GM12878 (cell line): Measurements from ENCODE around the gene DCAF17. TPM values are rescaled to one million over a fixed set of nuclear protein-coding genes. Genes with fewer than 3 reads are reported as not detected.

ENCODE experiments used
- MTA3 ChIP-seq: IDR thresholded peaks from 2 replicates; pipeline ENCODE4 v1.6.1; 2012; ENCODE audit warnings: low read length, inconsistent platforms, borderline replicate concordance
- MXI1 ChIP-seq: fragments of 150-350 bp; IDR thresholded peaks from 2 replicates; pipeline ENCODE4 v1.6.1; 2011; ENCODE audit warnings: low read depth, mild to moderate bottlenecking, inconsistent platforms, low read length, improper control_type of control experiment
- MYC ChIP-seq: IDR thresholded peaks from 2 replicates; pipeline ENCODE4 v1.6.1; 2011; ENCODE audit warnings: mild to moderate bottlenecking, low read length, moderate library complexity, inconsistent platforms; ENCODE audit not compliant: insufficient read depth, insufficient replicate concordance, insufficient read length, severe bottlenecking
- NFYB ChIP-seq: IDR thresholded peaks from 2 replicates; pipeline ENCODE4 v1.6.1; 2011; ENCODE audit warnings: low read depth, mild to moderate bottlenecking, low read length, improper control_type of control experiment, moderate library complexity; ENCODE audit not compliant: insufficient read depth
- NR2C2 ChIP-seq: IDR thresholded peaks from 2 replicates; pipeline ENCODE4 v1.6.1; 2011; ENCODE audit warnings: borderline replicate concordance, low read depth; ENCODE audit not compliant: control insufficient read depth, insufficient read length
- PML ChIP-seq: IDR thresholded peaks from 2 replicates; pipeline ENCODE4 v1.6.1; 2012; ENCODE audit warnings: low read length, inconsistent platforms
- POLR2AphosphoS2 ChIP-seq: IDR thresholded peaks from 2 replicates; pipeline ENCODE4 v1.6.1; 2011; ENCODE audit warnings: low read depth, mild to moderate bottlenecking, low read length, improper control_type of control experiment, moderate library complexity
- POU2F2 ChIP-seq: IDR thresholded peaks from 3 replicates; pipeline ENCODE4 v1.6.1; 2011; ENCODE audit warnings: low read depth, mild to moderate bottlenecking, low read length, borderline replicate concordance
- SIX5 ChIP-seq: IDR thresholded peaks from 2 replicates; pipeline ENCODE4 v1.6.1; 2011; ENCODE audit warnings: mild to moderate bottlenecking, low read depth, low read length, moderate library complexity; ENCODE audit not compliant: severe bottlenecking
- SMARCA5 ChIP-seq: fragments of 450-650 bp; IDR thresholded peaks from 2 replicates; pipeline ENCODE4 v1.6.1; 2017; ENCODE audit warnings: mild to moderate bottlenecking
- SREBF1 ChIP-seq: IDR thresholded peaks from 2 replicates; pipeline ENCODE4 v1.6.1; 2012; ENCODE audit warnings: mild to moderate bottlenecking, low read length
- TARDBP ChIP-seq: IDR thresholded peaks from 2 replicates; pipeline ENCODE4 v1.6.1; 2016; ENCODE audit warnings: borderline replicate concordance
- TCF3 ChIP-seq: IDR thresholded peaks from 2 replicates; pipeline ENCODE4 v1.6.1; 2012; ENCODE audit warnings: low read depth, mild to moderate bottlenecking, low read length, borderline replicate concordance; ENCODE audit not compliant: insufficient read depth
- WRNIP1 ChIP-seq: IDR thresholded peaks from 2 replicates; pipeline ENCODE4 v1.6.1; 2011; ENCODE audit warnings: low read depth, low read length, improper control_type of control experiment, borderline replicate concordance
- ZNF217 ChIP-seq: fragments of 450-650 bp; IDR thresholded peaks from 2 replicates; pipeline ENCODE4 v1.6.1; 2017; ENCODE audit warnings: antibody characterized with exemption, mild to moderate bottlenecking
- polyA plus RNA-seq, 11 experiments: library from polyadenylated mRNA; depleted of rRNA in 4 of 11; unstranded in 6 of 11; stranded (reverse) in 5 of 11; fragments of >200 nt; fragmentation: Nextera tagmentation in 4 of 11; fragmentation: Illumina TruSeq in 1 of 11; extraction: Ambion mirVana in 4 of 11; extraction: Trizol in 1 of 11; gene quantifications; 1 replicate in 1 of 11; 2 replicates in 10 of 11; pipeline versions ENCODE4 v1.2.1 to v1.2.3, GENCODE V29; 2011 to 2016; ENCODE audit warnings: inconsistent platforms in 2 of 11, missing spikeins in 2 of 11, low read depth in 1 of 11
- total RNA-seq, 4 experiments: library from RNA; depleted of rRNA in 3 of 4; stranded (reverse); fragments of >200 nt in 3 of 4; fragmentation: Illumina TruSeq in 1 of 4; extraction: Trizol in 1 of 4; gene quantifications; 2 replicates each; pipeline versions ENCODE4 v1.2.1 to v1.2.3, GENCODE V29; 2013 to 2021
- TF ChIP-seq, protein P1 (sequence below): fragments of 450-650 bp; IDR thresholded peaks from 2 replicates; pipeline ENCODE4 v1.6.1; 2018; ENCODE audit warnings: mild to moderate bottlenecking, low read depth, moderate library complexity; ENCODE audit not compliant: partially characterized antibody
- TF ChIP-seq, protein P2 (sequence below): fragments of 450-650 bp; IDR thresholded peaks from 2 replicates; pipeline ENCODE4 v1.6.1; 2017; ENCODE audit warnings: borderline replicate concordance
- TF ChIP-seq, protein P3 (sequence below): fragments of 450-650 bp; formaldehyde crosslinking; IDR thresholded peaks from 2 replicates; pipeline ENCODE4 v1.5.0; 2022; ENCODE audit warnings: mild to moderate bottlenecking, missing genetic modification characterization
- TF ChIP-seq, protein P4 (sequence below): fragments of 450-650 bp; IDR thresholded peaks from 2 replicates; pipeline ENCODE4 v1.6.1; 2017; ENCODE audit warnings: antibody characterized with exemption, mild to moderate bottlenecking, moderate library complexity

Gene DCAF17
- total and polyA plus RNA-seq, 10 of the 15 experiments (the other 5 are each of a cell fraction or from before 2014, with no cell fraction given) = 5.2 to 32.9 (median 23.4) TPM

DNA sequence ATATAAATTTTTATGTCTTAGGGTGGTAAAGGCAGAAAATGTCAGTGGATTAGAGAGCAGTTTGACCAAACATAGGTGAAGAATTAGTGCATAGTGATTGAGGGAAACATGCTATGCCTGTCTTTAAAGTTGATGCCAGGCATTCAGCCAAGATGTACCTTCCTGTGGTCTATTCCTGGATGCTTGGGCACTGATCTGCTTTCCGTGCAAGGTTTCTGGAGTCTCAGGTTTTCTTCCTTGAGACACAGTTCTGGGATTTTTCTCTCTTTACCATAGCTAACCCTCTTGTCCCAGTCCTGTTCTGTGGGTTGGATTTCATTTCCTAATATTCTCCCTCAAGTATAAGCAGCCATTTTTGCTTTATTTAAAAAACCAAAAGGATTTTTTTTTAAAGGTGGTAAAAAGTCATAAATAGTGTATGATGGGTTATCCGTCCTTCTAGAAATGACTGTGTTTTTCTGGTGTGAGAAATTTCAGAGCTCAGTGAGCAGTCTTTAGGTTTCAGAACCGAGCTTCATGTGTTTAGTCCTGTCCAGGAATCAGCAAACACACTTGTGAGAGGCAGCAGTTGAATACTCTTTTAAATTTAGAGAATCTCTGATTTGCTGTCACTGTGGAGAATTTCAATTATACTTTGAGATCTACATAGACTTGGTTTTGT is 45.3 kb downstream of the DCAF17 start (continued):
- TF ChIP-seq TCF3 (no peak), POU2F2 (no peak), SREBF1 (no peak), MYC (no peak), MTA3 (peak; percentile 42; the same call in 1 of the 2 replicates), PML (no peak; the same call in 1 of the 2 replicates), MXI1 (no peak), NR2C2 (no peak), NFYB (no peak), ZNF217 (no peak), SMARCA5 (no peak), POLR2AphosphoS2 (no peak), SIX5 (no peak), WRNIP1 (no peak), TARDBP (no peak)
- TF ChIP-seq, protein P1, sequence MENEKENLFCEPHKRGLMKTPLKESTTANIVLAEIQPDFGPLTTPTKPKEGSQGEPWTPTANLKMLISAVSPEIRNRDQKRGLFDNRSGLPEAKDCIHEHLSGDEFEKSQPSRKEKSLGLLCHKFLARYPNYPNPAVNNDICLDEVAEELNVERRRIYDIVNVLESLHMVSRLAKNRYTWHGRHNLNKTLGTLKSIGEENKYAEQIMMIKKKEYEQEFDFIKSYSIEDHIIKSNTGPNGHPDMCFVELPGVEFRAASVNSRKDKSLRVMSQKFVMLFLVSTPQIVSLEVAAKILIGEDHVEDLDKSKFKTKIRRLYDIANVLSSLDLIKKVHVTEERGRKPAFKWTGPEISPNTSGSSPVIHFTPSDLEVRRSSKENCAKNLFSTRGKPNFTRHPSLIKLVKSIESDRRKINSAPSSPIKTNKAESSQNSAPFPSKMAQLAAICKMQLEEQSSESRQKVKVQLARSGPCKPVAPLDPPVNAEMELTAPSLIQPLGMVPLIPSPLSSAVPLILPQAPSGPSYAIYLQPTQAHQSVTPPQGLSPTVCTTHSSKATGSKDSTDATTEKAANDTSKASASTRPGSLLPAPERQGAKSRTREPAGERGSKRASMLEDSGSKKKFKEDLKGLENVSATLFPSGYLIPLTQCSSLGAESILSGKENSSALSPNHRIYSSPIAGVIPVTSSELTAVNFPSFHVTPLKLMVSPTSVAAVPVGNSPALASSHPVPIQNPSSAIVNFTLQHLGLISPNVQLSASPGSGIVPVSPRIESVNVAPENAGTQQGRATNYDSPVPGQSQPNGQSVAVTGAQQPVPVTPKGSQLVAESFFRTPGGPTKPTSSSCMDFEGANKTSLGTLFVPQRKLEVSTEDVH = no peak
- TF ChIP-seq, protein P2, sequence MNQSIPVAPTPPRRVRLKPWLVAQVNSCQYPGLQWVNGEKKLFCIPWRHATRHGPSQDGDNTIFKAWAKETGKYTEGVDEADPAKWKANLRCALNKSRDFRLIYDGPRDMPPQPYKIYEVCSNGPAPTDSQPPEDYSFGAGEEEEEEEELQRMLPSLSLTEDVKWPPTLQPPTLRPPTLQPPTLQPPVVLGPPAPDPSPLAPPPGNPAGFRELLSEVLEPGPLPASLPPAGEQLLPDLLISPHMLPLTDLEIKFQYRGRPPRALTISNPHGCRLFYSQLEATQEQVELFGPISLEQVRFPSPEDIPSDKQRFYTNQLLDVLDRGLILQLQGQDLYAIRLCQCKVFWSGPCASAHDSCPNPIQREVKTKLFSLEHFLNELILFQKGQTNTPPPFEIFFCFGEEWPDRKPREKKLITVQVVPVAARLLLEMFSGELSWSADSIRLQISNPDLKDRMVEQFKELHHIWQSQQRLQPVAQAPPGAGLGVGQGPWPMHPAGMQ = no peak
- TF ChIP-seq, protein P3, sequence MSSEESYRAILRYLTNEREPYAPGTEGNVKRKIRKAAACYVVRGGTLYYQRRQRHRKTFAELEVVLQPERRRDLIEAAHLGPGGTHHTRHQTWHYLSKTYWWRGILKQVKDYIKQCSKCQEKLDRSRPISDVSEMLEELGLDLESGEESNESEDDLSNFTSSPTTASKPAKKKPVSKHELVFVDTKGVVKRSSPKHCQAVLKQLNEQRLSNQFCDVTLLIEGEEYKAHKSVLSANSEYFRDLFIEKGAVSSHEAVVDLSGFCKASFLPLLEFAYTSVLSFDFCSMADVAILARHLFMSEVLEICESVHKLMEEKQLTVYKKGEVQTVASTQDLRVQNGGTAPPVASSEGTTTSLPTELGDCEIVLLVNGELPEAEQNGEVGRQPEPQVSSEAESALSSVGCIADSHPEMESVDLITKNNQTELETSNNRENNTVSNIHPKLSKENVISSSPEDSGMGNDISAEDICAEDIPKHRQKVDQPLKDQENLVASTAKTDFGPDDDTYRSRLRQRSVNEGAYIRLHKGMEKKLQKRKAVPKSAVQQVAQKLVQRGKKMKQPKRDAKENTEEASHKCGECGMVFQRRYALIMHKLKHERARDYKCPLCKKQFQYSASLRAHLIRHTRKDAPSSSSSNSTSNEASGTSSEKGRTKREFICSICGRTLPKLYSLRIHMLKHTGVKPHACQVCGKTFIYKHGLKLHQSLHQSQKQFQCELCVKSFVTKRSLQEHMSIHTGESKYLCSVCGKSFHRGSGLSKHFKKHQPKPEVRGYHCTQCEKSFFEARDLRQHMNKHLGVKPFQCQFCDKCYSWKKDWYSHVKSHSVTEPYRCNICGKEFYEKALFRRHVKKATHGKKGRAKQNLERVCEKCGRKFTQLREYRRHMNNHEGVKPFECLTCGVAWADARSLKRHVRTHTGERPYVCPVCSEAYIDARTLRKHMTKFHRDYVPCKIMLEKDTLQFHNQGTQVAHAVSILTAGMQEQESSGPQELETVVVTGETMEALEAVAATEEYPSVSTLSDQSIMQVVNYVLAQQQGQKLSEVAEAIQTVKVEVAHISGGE (CRISPR knock-in tag) = no peak
- TF ChIP-seq, protein P4, sequence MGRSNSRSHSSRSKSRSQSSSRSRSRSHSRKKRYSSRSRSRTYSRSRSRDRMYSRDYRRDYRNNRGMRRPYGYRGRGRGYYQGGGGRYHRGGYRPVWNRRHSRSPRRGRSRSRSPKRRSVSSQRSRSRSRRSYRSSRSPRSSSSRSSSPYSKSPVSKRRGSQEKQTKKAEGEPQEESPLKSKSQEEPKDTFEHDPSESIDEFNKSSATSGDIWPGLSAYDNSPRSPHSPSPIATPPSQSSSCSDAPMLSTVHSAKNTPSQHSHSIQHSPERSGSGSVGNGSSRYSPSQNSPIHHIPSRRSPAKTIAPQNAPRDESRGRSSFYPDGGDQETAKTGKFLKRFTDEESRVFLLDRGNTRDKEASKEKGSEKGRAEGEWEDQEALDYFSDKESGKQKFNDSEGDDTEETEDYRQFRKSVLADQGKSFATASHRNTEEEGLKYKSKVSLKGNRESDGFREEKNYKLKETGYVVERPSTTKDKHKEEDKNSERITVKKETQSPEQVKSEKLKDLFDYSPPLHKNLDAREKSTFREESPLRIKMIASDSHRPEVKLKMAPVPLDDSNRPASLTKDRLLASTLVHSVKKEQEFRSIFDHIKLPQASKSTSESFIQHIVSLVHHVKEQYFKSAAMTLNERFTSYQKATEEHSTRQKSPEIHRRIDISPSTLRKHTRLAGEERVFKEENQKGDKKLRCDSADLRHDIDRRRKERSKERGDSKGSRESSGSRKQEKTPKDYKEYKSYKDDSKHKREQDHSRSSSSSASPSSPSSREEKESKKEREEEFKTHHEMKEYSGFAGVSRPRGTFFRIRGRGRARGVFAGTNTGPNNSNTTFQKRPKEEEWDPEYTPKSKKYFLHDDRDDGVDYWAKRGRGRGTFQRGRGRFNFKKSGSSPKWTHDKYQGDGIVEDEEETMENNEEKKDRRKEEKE = no peak
